Astrocyte (in vitro differentiated cells and primary cell): ENCODE measurements around the gene C1orf105.

ENCODE experiments used
- EZH2 ChIP-seq: IDR thresholded peaks from 2 replicates; pipeline ENCODE4 v1.6.1; 2012; ENCODE audit warnings: mild to moderate bottlenecking, low read length, inconsistent platforms; ENCODE audit not compliant: insufficient read depth
- TF ChIP-seq, protein P1 (sequence below): IDR thresholded peaks from 2 replicates; pipeline ENCODE4 v1.5.1; 2011; ENCODE audit warnings: low read depth, mild to moderate bottlenecking, inconsistent platforms, low read length, moderate library complexity; ENCODE audit not compliant: insufficient read depth

- TF ChIP-seq, protein P1, sequence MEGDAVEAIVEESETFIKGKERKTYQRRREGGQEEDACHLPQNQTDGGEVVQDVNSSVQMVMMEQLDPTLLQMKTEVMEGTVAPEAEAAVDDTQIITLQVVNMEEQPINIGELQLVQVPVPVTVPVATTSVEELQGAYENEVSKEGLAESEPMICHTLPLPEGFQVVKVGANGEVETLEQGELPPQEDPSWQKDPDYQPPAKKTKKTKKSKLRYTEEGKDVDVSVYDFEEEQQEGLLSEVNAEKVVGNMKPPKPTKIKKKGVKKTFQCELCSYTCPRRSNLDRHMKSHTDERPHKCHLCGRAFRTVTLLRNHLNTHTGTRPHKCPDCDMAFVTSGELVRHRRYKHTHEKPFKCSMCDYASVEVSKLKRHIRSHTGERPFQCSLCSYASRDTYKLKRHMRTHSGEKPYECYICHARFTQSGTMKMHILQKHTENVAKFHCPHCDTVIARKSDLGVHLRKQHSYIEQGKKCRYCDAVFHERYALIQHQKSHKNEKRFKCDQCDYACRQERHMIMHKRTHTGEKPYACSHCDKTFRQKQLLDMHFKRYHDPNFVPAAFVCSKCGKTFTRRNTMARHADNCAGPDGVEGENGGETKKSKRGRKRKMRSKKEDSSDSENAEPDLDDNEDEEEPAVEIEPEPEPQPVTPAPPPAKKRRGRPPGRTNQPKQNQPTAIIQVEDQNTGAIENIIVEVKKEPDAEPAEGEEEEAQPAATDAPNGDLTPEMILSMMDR = no peak
- TF ChIP-seq EZH2 = no peak
These were observed 27.2 kb downstream of the C1orf105 start for GRCh38 chr1:172447641-172448040.
